GM12801 (cell line): ENCODE results near the gene HABP2.

Experiments used
- CTCF ChIP-seq: IDR thresholded peaks from one replicate; pipeline ENCODE4 v1.5.1; 2011; ENCODE audit warnings: control low read depth; ENCODE audit not compliant: insufficient read length; ENCODE audit errors: extremely low read depth

The HABP2 gene

DNA sequence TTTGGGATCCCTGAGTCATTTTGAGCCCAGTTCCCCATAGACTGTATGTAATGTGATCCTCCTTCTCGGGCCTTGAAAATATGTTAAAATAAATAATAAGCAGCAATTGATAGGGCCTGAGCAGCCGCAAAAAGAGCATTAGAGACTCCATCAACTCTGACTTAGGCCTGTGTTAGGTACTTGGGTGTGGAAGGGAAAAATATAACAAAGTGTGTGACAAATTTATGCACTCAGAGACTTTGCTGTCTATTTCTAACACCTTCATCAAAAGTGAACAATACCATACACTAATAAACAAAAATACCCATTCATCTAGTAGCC, 31.4 kb upstream of the HABP2 start:
- no peak for TF ChIP-seq CTCF

- no peak for TF ChIP-seq CTCF
Observed at GRCh38 chr10:113522460-113522859, 30.4 kb upstream of the HABP2 start.

- TF ChIP-seq CTCF = no peak
Observed at GRCh38 chr10:113523071-113523470, 29.8 kb upstream of the HABP2 start.

- no peak for TF ChIP-seq CTCF
Observed at GRCh38 chr10:113523628-113524027, 29.2 kb upstream of the HABP2 start.

- TF ChIP-seq CTCF = no peak
Observed at GRCh38 chr10:113524120-113524519, 28.7 kb upstream of the HABP2 start.

- no peak for TF ChIP-seq CTCF
Observed at GRCh38 chr10:113524539-113525490, 28.0 kb upstream of the HABP2 start.

DNA sequence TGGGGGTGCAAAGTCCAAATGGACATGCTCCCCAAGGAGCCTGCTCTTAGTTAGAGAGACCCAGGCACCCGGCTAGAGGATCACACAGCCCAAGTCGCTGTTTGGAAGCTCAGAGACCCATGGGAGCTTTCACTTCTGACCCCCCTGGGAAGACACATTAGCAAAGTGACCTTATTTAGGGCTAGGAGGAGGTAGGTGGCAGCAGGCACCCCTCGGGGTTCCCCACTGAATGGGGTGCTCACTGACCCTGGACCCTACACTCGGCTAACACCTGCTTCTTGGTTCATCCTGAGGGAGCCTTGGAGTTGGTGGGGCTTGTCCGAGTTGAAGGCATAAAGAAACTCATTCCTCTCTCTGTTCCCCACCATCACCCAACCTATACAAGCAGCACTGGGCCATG, 27.1 kb upstream of the HABP2 start:
- no peak for TF ChIP-seq CTCF
